ENCODE measurements around the gene STMN3.

DNA sequence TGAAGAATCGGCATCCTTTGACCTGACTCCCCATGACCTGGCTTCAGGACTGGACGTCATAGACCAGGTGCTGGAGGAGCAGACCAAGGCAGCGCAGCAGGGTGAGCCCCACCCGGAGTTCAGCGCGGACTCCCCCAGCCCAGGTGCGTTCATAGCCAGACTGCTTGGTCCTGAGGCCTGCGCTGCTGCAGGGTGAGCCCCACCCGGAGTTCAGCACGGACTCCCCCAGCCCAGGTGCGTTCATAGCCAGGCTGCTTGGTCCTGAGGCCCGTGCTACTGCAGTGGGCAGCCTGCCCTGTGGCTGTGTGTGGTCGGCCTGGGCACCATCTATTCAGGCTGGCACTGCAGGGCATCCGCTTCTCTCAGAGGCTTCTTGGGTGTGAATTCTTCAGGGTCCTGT, 20.7 kb upstream of the STMN3 start:
- TF ChIP-seq EZH2 (IDR thresholded peaks at IDR 0.05; ENCODE audit: insufficient read depth, poor library complexity, severe bottlenecking) (no peak), EZH2phosphoT487 (IDR thresholded peaks at IDR 0.05; ENCODE audit: insufficient read depth, low read depth) (no peak)

All from GM23248 (cell line).